GM10248 (cell line): ENCODE data around the gene PIP5K1B.

ENCODE experiments used
- CTCF ChIA-PET: fragments of 300-600 bp; sonication (Branson Sonifier 250); formaldehyde crosslinking; extraction: SDS; loops from one replicate; lab custom pipeline; 2021; ENCODE audit warnings: antibody characterized with exemption; lab: Yijun Ruan, JAX
- POLR2A ChIA-PET: fragments of 350-650 bp; sonication (Branson Sonifier 250); formaldehyde crosslinking; extraction: SDS; loops from one replicate; lab custom pipeline; 2020; ENCODE audit warnings: antibody characterized with exemption; lab: Yijun Ruan, JAX
- DNase-seq: peaks from one replicate; pipeline ENCODE4 v3.0.0; 2012; ENCODE audit errors: extremely low spot score
- CTCF ChIP-seq: IDR thresholded peaks from 2 replicates; pipeline ENCODE4 v1.5.1; 2012; ENCODE audit warnings: mild to moderate bottlenecking, low read depth; ENCODE audit errors: extremely low read depth, missing control alignments, control extremely low read depth

PIP5K1B gene

GRCh38 chr9:68896486-68896885 lies 191.4 kb downstream of the PIP5K1B start:
- DNase-seq: no peak
- CTCF ChIA-PET: interaction anchor here (0.8 to 2.1 kb wide), 8 partner anchors 8 to 108 kb away, joined by 3 to 5 read pairs (median 3); no protein-coding TSS in a partner anchor

GRCh38 chr9:68897577-68898145 lies 192.6 kb downstream of the PIP5K1B start:
- DNase-seq: no peak
- ChIA-PET POLR2A (no interaction called here), CTCF (interaction anchor here (0.9 to 1.5 kb wide), 5 partner anchors 8 to 107 kb away, joined by 3 to 4 read pairs (median 3); no protein-coding TSS in a partner anchor)
- no peak for TF ChIP-seq CTCF

More at GRCh38 chr9:68896486-68896885, 191.4 kb downstream of the PIP5K1B start:
- POLR2A ChIA-PET: no interaction called here
- TF ChIP-seq CTCF: no peak

GRCh38 chr9:68898781-68899439 lies 193.9 kb downstream of the PIP5K1B start:
- no peak for TF ChIP-seq CTCF
- ChIA-PET CTCF (no interaction called here), POLR2A (no interaction called here)
- DNase-seq: no peak

- CTCF ChIA-PET: interaction anchor here (1.7 to 2.0 kb wide), 3 partner anchors 9 to 12 kb away, joined by 5 to 6 read pairs (median 5); no protein-coding TSS in a partner anchor
- POLR2A ChIA-PET: no interaction called here
- TF ChIP-seq CTCF: no peak
- DNase-seq: no peak
Measured at GRCh38 chr9:68904454-68904853, 199.4 kb downstream of the PIP5K1B start.

- no peak for TF ChIP-seq CTCF
- no peak for DNase-seq
- ChIA-PET CTCF (interaction anchor here (1.0 to 1.9 kb wide), 3 partner anchors 9 to 12 kb away, joined by 3 to 6 read pairs (median 5); no protein-coding TSS in a partner anchor), POLR2A (no interaction called here)
Measured at GRCh38 chr9:68905129-68905528, 200.1 kb downstream of the PIP5K1B start.

GRCh38 chr9:68907910-68908309 lies 202.9 kb downstream of the PIP5K1B start:
- ChIA-PET POLR2A (no interaction called here), CTCF (interaction anchor here (0.8 to 1.0 kb wide), 2 partner anchors 9 to 41 kb away, joined by 3 read pairs; no protein-coding TSS in a partner anchor)
- no peak for DNase-seq
- no peak for TF ChIP-seq CTCF
